CD4-positive, alpha-beta T cell treated with Interleukin-21 for 1 hour (primary cell): ENCODE measurements around the gene TUBA3E.
"Not testable (repeated sequence)": the region's sequence is repeated elsewhere in the genome, so short reads cannot be mapped to it uniquely, and the experiment has no call there.

ENCODE experiments used
- DNase-seq: peaks from one replicate; pipeline ENCODE4 v3.0.0-alpha.2; 2020

Gene TUBA3E

DNA sequence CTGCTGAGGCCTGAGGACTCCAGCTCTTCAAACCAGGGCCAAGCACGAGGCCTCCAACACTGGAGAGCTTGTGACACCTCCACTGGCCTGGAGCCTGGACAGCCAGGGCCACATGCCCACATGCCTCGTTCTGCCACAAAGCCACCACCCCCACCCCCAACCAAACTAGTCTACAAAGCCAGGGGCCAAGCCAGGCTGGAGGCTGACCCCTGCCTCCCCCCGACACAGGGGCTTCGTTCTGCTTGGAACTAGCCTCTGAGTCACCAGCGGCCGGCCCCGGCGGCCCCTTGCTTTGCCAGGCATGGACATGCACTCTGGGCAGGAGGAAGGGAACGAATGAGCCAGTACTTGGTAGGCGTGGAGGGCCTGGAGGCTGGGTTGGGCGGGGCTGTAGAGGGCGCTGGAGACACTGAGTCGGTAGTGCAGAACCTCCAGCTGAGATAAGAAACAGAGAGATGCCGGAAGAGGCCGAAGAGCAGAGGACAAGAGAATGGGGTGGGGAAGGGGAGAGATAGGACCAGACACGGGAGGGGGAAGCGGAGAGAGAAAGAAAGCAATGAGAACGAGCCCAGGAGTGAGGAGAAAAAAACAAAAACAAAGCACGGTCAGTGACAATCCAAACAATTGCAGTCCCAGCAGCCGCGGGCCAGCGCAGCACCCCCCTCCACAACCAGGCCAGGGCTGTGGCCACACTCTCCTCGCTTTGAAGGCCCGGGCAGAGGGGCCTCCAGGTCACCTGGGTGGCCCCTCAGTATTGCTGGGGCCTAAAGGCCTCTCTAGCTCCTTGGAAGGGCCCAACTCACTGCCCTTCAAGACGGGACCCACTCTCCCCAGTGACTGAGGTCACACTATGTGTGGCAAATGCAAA lies 37.2 kb downstream of the TUBA3E start:
- DNase-seq, result not testable (repeated sequence)

DNA sequence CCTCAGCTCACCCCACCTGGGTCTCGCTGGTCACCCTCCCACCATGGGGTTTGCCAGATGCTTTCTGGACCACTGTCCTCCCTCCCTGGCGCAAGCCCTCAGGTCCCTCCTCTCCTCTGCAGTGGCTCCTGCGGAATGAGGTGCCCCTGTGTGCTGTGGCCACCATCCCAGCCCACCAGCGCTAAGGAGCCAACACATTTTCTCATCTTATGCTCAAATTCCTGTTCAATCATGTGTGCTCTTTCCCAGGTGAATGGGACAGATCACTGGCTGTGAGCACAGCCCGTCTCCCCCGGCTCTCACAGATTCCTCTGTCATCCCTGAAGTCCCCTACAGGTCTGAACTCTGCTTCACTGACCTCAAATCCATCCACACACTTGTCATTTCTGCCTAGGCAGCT lies 38.1 kb downstream of the TUBA3E start:
- DNase-seq, result no peak

DNA sequence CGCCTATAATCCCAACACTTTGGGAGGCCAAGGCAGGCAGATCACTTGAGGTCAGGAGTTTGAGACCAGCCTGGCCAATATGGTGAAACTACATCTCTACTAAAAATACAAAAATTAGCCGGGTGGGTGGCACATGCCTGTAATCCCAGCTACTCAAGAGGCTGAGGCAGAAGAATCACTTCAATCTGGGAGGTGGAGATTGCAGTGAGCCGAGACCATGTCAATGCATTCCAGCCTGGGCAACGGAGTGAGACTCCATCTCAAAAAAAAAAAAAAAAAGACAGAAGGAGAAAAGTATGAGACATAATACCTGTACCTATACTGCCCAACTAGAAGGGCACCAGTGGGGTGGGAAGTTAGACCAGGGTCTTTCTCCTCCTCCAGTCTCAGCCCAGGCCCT lies 38.9 kb downstream of the TUBA3E start:
- not testable (repeated sequence) for DNase-seq

DNA sequence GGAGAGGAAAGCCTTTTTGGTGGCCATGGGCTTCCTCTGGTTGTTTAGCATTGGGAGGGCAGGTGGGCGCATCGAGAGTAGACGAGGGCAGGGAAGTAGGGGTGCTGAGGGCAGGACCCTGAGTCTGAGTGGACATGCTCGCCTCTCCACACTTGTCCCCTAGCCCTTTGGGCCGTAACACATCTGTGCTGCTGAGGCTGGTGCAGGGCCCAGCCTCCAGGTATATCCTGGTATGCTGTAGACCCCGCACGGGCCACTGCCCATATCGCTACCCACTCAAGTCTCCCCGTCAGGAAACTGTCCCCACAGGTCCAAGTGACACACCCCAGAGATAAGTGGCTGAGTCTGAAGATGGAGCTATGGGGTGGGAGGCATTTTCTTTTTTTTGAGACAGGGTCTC lies 39.6 kb downstream of the TUBA3E start:
- no peak for DNase-seq

DNA sequence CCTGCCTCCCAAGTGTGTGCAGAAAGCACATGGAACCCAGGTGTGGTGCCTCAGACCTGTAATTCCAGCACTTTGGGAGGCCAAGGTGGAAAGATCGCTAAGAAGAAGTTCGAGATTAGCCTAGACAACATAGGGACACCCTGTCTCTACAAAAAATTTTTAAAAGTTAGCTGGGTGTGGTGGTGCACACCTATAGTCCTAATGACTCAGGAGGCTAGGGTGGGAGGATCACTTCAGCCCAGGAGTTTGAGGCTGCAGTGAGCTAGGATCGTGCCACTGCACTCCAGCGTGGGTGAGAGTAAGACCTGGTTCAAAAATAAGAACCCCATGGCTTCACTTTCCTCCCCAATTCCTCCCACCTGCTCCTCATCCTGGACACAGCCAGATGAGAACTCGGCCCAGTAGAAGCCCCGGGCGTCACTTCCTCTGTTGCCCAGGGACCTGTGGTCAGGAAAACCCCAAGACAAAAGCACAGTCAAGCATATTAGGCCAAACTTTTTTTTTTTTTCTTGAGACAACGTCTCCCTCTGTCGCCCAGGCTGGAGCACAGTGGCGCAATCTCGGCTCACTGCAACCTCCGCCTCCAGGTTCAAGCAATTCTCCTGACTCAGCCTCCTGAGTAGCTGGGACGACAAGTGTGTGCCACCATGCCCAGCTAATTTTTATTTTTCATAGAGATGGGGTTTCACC lies 40.3 kb downstream of the TUBA3E start:
- peak; percentile 12 for DNase-seq

DNA sequence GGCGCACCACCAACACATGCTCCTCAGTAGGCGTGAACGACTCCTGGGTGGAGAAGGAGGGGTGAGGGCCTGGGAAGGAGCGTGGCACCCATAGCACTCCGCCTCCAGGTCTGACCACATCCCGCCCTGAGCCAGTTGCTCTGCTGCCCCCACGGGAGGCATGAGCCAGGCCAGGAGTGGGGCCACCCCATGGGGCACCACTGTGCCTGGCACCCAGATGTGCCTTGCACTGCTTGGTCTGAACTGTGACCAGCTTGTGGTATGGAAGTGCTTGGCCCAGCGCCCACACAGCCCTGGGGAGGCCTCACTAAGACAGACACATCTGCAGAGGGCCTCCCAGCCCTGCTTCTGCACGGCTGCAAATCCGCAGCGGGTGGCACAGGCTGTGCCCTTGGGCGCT lies 40.9 kb downstream of the TUBA3E start:
- DNase-seq, result not testable (repeated sequence)

DNA sequence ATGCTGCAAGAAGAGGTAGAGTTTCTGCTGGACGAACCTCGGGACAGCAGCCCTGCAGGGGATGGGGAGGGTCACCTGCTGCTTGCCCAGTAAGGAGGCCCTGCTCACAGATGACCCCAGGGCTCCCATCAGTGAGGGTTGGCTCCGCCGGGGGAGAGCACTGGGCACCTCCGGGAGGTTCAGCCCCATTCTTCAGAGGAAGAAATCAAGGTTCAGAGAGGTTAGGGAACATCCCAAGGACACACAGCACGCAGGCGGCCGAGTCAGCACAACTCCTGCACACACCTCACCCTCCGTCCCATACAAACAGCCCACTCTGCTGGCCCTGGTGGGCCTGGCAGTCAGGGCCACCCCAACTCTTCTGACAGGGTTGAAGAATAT lies 41.6 kb downstream of the TUBA3E start:
- DNase-seq, result no peak

DNA sequence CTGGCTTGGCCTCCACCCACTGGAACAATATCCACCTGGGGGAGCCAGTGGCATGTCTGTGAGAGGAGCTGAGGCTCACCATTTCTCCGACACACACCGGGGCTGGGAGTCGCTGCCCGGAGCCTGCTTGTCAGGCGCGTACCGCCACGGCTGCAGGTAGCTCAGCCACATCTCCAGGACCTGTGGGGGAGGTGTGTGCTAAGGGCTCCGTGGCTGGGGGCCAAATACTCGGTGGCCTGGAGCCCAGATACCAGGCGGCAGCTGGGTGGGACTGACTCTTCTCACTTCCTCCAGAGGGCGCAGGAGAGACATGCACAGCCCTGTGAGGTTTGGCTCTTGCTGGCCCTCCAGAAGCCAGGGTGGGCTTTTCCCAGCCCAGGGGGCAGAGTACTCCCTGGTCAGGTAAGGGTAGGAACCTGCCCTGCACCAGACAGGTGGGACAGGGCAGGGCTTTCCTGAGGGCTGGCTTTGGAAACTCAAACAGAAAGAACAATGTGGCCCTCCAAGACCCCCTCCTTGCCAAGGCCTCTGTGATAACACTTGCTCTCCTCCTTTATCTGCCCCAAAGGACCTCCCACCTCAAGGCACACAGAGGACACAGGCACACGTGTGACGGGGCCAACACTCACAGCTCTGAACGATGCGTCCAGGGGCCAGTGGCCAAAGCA lies 42.1 kb downstream of the TUBA3E start:
- DNase-seq, result peak; percentile 14

DNA sequence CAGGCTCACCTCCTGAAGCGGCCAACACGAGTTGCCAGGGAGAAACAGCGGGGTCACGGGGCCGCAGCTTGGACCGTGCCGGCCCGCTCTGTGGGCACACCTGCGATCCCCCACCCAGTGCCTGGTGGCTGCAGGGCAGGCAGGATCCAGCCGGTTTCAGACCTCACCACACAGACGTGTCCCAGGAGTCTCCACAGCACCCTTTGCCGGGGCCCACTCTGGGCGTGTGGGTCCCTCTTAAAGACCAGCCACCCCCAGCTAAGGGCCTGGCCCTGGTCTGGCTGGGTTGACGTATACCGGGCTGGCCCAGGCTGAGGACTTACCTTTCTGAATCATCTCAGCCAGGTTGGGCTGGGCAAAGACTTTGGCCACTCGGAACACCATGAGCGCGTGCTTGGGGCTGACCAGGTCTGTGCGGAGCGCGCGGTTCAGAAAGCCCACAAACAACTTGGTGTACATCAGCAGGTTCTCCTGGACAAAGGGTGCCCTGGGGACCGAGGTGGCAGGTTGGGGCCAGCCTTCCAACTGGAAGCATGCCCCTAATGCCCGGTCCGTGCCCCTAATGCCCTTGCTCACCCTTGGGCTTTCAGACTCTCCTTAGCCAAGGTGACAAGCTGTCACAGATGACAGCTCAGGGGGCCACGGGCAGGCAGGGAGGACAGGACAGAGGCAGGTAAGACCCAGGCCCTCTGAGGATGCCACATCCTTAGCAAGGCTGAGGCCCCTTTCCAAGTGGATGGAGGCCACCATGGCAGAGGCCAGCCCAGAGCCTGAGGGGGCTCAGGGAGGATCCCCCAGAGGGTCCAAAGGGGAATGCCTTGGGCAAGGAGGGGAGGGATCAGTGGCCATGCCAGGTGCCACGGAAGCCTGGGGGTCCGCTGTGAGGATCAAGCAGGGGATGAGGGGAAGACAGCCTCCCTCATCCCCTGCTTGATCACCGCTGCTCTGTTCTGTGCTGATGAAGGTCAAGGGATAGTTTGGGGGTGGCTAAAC lies 43.2 kb downstream of the TUBA3E start:
- DNase-seq, result no peak

DNA sequence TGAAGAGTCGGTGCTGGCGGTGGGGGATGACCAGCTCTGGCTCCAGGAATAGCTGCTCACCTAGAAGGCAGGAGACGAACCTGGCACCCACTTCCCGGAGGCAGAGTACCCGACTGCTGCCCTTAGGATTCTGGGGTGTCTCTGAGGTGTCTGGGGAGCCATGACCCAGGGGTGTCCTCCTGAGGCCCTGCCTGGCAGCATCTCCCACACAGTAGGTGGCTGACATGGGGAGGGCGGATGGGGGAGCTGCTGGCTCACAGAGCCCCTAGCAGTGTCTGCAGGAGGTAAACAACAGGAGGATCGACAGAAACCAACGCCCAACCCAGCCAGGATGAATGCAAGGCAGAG lies 43.8 kb downstream of the TUBA3E start:
- not testable (repeated sequence) for DNase-seq

DNA sequence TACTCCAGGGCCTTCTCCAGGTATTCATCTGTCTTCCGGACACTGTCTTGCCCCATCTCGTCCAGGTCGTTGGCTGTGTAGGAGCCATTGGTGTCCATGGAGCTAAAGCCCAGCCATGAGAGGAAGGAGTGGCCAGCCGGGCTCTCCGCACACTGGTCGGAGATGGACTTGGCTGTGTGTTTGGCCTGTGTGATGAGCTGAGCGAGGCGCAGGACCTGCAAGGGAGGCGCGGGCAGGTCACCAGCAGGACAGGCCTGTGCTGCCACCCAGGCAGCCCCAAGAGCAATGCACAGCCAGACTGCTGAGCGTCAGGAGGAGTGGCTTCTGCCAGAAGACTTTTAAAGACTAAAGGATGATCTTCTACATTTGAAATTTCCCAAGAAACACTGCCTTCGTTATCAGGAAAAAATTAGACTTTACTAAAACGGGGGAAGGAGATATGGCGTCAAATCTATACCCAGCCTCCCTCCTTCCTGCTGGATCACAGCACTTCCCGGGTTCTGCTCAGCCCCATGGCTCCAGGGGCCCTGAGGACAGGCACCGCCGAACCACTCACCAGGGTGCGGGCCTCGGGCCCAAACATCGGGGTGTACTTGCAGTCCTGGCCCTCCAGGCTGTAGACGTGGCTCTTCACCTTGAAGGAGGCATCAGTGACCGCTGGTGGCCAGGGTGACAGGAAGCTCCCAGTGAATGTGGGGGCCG lies 44.4 kb downstream of the TUBA3E start:
- not testable (repeated sequence) for DNase-seq

DNA sequence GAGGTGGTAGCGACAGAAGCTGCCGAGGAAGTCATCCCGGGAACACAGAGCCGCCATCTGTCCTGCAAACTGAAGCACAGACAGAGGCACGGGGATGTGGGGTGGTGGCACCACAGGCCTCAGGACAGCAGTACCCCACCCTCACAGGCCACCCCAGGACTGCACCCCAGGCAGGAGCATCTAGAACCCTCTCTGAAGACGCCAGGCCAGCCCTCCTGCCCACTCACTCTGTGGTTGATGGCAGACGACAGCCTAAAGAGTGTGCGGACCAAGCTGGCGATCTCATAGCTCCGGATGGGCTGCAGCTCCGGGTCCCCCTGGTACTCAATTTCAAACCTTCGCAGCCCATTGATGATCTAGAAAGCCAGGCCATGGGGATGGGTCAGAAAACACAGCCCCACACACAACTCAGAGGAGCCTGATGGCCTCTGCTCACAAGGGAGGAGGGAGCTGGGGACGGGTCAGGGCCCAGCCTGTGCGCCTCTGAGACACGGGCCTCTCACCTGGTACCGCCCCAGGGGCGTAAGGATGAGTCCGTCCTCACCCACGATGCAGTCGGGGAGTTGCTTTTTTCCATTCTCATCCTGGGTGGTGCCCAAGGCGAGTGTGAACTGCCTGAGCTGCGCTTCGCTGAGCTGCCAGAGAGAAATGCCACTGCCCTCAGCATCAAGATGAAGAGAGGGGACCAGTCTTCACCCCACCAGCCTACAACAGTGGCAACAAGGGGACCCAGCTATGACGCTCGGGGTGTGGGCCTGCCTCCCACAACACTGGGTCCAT lies 45.2 kb downstream of the TUBA3E start:
- no peak for DNase-seq

DNA sequence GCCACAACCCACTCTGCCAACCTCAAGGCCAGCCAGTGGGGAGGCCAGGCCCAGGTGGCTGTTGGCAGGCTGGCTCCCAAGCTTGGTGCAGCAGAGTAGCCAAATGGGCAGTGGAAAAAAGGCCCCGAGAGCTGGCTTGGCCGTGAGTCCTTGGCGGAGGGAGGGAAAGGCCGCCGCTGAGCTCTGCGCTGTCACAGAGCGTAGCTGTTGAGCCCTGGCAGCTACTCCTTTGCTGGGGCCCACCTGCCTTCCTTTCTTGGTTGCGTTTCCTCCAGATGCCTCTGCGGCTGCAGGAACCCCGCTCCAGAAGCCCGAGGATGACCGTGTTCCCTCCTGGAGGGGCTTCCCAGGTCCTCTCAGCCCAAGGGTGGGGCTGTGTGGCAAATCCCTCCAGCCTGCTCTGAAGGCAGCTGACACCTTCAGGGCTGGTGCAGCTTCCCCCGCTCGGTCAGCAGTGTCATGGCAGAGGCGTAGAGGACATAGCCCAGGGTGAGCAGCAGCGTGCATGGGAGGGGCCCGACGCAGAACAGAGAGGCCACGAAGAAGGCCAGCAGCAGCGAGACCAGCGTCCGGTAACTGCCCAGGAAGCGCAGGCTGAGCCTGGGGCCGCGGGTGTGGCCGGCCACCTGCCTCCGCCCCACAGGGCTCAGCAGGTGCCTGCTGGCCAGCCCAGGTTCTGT lies 46.0 kb downstream of the TUBA3E start:
- DNase-seq, result not testable (repeated sequence)

DNA sequence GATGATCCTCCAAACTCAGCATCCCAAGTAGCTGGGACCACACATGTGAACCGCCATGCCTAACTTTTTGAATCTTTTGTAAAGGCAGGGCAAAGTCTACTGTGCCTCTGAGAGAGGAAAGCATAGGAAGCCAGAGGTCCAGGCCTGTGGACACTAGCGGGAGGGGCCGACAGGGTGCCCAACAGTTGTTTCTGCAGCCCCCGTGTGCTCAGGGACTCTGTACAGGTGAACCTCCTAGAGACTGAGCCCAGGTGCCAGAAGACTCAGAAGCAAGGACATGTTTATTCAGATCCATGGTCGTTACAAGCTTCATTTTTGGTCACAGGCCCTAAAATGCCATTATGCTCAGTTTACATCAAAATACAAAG lies 47.1 kb downstream of the TUBA3E start:
- DNase-seq, result not testable (repeated sequence)

DNA sequence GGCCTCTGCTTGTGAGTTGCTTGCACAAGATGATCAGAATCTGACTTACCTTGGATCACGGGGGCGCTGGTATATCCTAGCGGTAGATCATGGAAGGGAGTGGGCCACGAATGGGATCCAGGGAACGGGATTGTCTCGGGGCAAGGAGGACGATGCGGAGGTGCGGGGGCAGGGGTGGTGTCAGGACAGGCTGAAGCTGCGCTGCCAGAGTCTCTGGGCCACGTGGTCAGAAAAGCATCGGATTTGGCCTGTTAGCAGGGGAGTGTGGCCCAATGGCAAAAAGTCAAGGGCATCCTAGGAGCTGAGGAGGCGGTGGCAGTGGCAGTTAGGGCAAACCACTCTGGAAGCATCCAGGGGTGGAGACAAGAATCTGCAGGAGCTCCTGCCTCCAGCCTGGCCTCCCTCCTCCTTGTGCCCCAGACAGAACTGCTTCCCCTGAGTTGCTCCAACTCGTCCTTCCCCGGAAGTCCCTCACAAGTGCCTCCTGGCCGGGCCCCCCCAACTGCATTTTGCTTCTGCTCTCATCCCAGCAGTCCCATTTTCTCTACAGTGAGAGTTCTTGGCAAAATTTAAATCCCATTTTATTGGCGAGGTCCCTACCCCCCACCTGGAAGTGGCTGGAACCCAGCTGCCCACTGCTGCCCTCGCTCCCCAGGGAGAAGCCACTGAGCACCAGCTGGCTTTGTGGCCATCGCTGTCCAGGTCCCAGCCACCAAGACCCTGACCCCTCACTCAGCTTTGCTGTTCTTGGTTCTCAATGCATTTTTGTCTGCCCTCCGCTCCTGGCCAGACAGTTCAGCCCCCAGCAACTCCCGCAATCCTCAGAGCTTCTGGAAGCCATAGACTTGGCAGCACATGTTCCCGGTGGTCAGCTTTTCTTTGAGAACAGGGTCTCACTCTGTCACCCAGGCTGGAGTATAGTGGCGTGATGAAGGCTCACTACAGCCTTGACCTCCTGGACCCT lies 47.8 kb downstream of the TUBA3E start:
- DNase-seq, result no peak

DNA sequence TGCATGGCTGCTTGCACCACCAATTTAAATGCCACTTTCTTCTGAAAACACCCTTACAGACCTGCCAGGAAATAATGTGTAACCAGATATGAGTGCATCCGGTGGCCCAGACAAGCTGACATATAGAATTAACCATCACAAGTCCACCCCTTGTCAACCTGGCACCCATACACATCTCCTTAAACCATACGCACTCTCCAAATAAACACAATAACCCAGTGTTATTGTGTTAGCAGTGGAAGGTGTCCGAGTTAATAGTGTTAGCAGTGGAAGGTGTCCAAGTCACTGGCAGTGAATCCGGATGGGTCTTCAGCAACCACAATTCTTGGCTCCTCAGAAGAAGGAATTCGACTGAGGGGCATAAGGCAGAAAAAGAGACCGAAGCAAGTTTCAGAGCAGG lies 49.7 kb downstream of the TUBA3E start:
- not testable (repeated sequence) for DNase-seq

DNA sequence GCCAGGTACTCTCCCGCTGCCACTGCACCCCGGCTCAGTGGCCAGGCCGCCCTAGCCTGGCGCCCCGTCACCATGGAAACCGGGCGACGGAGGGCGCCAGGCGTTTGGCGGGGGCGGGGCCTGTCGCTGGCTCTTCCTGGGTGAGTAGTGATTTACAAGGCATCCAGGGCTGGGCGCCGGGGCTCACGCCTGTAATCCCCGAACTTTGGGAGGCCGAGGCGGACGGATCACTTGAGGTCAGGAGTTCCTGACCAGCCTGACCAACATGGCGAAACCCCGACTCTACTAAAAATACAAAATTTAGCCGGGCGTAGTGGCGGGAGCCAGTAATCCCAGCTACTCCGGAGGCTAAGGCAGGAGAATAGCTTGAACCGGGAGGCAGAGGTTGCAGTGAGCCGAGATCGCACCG lies 53.2 kb downstream of the TUBA3E start, which contains the start of gene CCDC74B:
TSS of gene CCDC74B (minus strand) at position 107 of the 409 bp plus-strand sequence. CDS start 116 bp downstream, outside the sequence.
- peak; percentile 64 for DNase-seq

DNA sequence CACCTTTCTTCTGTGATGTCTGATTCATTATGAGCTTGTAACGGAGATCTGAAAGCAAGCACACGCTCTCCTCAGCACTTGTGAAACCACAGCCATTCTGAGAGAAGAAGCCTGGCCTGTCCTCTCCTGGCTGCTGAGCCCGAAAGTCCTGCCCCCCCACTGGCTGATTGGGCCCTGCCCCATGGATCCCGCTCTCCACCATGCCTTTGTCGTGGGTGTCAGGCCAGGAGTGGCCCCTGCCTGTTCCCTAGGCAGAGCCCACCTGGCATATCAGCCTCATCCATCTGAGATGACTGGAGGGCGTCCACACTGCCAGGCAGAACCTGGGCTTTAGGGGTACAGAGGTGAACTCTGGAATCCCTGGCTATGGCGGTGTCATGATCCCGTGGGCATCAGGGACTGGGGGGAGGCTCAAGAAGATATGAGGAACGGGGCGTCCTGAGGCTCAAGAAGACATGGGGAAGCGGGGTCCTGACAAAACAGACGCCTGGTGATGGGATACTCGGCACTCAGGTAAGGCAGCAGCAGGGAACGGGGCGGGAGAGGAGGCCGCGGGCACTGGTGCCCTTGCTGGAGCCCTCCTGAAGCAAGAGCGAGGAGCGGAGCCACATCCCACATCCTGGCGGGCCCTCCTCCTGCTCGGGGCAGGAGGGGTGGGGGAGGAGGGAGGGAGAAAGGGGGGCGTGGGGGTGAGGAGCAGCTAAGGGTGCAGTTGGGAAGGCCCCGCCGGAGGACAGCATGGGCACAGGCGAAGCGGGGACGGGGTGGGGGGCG lies 54.8 kb downstream of the TUBA3E start:
- not testable (repeated sequence) for DNase-seq
